ENCODE results near the gene C1orf87. TPM values are rescaled to one million over a fixed set of nuclear protein-coding genes. Genes with fewer than 3 reads are reported as not detected.

The C1orf87 gene
- total RNA-seq, 2 experiments from 2014 or later: not detected

- intact Hi-C loops (cut with micrococcal nuclease): no loop called here
- Mint-ChIP-seq H3K36me3 (ENCODE audit: low read depth) (no peaks in the 10 kb centered on the region), H3K4me1 (ENCODE audit: low read depth) (no peaks in the 10 kb centered on the region), H3K9me3 (no peaks in the 10 kb centered on the region), H3K27me3 (peaks cover 3% of the 10 kb centered on the region), H3K27ac (no peak overlapping the region), H3K4me3 (no peak overlapping the region)
- no peak for ATAC-seq
- no peak for DNase-seq
- CTCF ChIA-PET: no interaction called here
- TF ChIP-seq CTCF (IDR thresholded peaks at IDR 0.05): no peak
- POLR2A ChIA-PET: no interaction called here
Observed at GRCh38 chr1:60101516-60101915, 27.9 kb upstream of the C1orf87 start.

DNA sequence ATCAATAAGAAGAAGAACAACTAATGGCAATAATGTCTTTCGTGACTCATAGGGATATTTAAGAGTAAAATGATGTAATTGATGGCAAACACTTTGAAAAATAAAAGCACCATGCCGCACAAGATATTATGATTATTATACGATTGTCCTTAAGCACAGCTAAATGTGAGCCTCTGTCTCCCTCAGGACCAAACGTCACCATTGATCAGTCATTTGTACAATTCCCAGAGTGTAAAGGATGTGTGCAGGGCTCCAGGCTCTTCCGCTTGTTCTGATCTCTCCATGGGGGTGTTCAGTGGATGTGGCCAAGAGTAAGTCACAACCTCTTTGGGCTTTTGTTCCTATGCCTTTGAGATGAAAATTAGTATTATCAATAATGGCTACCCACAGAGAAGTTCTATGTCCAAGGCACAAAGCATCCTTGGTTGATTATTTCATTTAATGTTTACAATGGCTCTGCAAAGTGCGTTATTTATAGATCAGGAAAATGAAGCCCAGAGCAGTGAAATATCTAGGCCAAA, 17.7 kb upstream of the C1orf87 start:
- no peaks in the 10 kb centered on the region for H3K36me3 Mint-ChIP-seq (ENCODE audit: low read depth)
- no peak overlapping the region for H3K4me3 Mint-ChIP-seq
- peaks cover 3% of the 10 kb centered on the region for H3K27me3 Mint-ChIP-seq
- CTCF ChIA-PET: no interaction called here
- no peak for TF ChIP-seq CTCF (IDR thresholded peaks at IDR 0.05)
- H3K9me3 Mint-ChIP-seq: no peaks in the 10 kb centered on the region
- H3K27ac Mint-ChIP-seq: no peak overlapping the region
- intact Hi-C loops (cut with micrococcal nuclease): no loop called here
- no peak for ATAC-seq
- H3K4me1 Mint-ChIP-seq (ENCODE audit: low read depth): no peaks in the 10 kb centered on the region
- no peak for DNase-seq
- POLR2A ChIA-PET: no interaction called here

DNA sequence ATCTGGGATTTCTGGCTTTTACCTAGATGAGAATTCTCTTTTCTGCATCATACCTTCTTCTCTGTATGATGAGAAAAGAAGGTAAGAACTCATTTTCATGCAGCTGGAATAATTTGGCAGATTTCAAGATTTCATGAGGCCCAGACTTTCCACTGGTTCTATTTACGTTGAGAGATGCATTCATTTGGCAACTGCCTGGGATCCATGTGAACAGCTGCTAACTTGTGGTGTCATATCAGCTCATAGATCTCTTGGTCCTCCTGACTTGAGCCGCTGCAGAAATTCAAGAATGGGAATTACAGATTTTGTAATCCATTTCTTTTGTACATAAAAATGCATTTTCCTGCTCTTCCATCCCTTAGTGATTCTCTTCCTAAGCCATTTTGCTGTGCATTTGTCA, 17.1 kb upstream of the C1orf87 start:
- Mint-ChIP-seq H3K9me3 (no peaks in the 10 kb centered on the region), H3K27ac (no peak overlapping the region), H3K27me3 (peaks cover 3% of the 10 kb centered on the region), H3K36me3 (ENCODE audit: low read depth) (no peaks in the 10 kb centered on the region), H3K4me1 (ENCODE audit: low read depth) (no peaks in the 10 kb centered on the region), H3K4me3 (no peak overlapping the region)
- intact Hi-C loops (cut with micrococcal nuclease): no loop called here
- DNase-seq: no peak
- CTCF ChIA-PET: no interaction called here
- POLR2A ChIA-PET: interaction anchor here (0.7 kb wide), 1 partner anchor 142 kb away, joined by 3 read pairs; no protein-coding TSS in a partner anchor
- TF ChIP-seq CTCF (IDR thresholded peaks at IDR 0.05): no peak
- no peak for ATAC-seq

GRCh38 chr1:60088620-60089155, 15.1 kb upstream of the C1orf87 start:
- Mint-ChIP-seq H3K27me3 (peaks cover 6% of the 10 kb centered on the region), H3K27ac (no peak overlapping the region), H3K36me3 (ENCODE audit: low read depth) (no peaks in the 10 kb centered on the region), H3K4me3 (no peak overlapping the region), H3K9me3 (no peaks in the 10 kb centered on the region), H3K4me1 (ENCODE audit: low read depth) (no peaks in the 10 kb centered on the region)
- POLR2A ChIA-PET: no interaction called here
- CTCF ChIA-PET: no interaction called here
- DNase-seq (no peak), ATAC-seq (no peak)
- TF ChIP-seq CTCF (IDR thresholded peaks at IDR 0.05): no peak
- intact Hi-C loops (cut with micrococcal nuclease): no loop called here

GRCh38 chr1:60087681-60088080, 14.1 kb upstream of the C1orf87 start:
- no peaks in the 10 kb centered on the region for H3K9me3 Mint-ChIP-seq
- POLR2A ChIA-PET: no interaction called here

More at GRCh38 chr1:60087681-60088080, 14.1 kb upstream of the C1orf87 start:
- no peaks in the 10 kb centered on the region for H3K36me3 Mint-ChIP-seq (ENCODE audit: low read depth)
- intact Hi-C loops (cut with micrococcal nuclease): no loop called here
- H3K4me3 Mint-ChIP-seq: no peak overlapping the region
- ATAC-seq (no peak), DNase-seq (no peak)
- CTCF ChIA-PET: no interaction called here
- H3K4me1 Mint-ChIP-seq (ENCODE audit: low read depth): no peaks in the 10 kb centered on the region
- H3K27ac Mint-ChIP-seq: no peak overlapping the region
- TF ChIP-seq CTCF (IDR thresholded peaks at IDR 0.05): no peak
- peaks cover 4% of the 10 kb centered on the region for H3K27me3 Mint-ChIP-seq

Data from activated CD8-positive, alpha-beta T cell treated with anti-CD3 and anti-CD28 coated beads for 36 hours (primary cell).